GM20000 (cell line): ENCODE data around the gene CHST11.

Experiments
- DNase-seq: peaks from one replicate; pipeline ENCODE4 v3.0.0; 2012; ENCODE audit warnings: low spot score
- CTCF ChIP-seq: IDR thresholded peaks from 2 replicates; pipeline ENCODE4 v1.5.1; 2012; ENCODE audit warnings: mild to moderate bottlenecking, control low read depth; ENCODE audit errors: extremely low read depth, missing control alignments

The CHST11 gene

DNA sequence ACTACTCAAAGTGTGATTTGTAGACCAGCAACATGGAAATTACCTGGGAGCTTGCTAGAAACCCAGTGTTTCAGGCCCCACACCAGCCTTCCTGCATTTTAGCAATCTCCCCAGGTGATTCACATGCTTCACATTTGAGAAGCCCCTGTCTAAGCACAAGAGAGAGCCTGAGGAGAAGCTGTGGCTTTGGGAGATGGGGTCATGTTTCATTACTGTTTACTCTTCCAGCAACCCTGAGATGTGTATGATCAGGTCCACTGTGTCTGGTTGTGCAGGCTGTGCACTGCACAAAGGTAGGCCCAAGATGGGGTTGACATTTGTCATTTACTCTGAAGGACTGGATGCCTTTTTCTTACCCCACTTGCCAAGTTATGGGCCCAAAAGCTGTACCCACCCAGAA is 311.3 kb downstream of the CHST11 start:
- no peak for TF ChIP-seq CTCF
- no peak for DNase-seq

GRCh38 chr12:104769144-104769561 is 312.4 kb downstream of the CHST11 start:
- no peak for TF ChIP-seq CTCF
- DNase-seq, result no peak

- no peak for TF ChIP-seq CTCF
- DNase-seq, result no peak
These were observed 315.6 kb downstream of the CHST11 start for GRCh38 chr12:104772336-104772735.

DNA sequence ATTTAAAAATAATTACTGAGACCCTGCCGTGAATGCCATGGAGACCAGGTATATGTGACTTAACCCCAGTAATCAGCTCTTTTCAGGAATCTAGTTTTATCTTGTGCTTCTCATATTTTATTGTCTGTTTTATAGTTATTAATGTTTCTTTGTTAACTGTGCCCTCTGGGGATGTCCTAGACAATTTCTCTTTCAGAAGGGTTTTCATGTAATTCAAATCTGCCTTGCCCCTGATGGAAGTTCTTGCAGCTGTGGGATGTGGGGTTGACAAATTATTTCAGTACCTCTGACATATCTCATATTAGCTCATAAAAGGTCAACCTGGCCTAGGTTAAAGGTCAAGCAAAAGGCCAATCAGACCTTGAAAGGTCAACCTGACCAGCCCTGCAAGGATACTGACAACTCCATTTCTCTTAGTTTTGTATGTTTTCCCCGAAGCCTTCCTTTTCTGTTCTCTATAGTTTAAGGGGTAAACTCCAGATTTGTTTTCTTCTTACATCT is 319.0 kb downstream of the CHST11 start:
- no peak for DNase-seq
- no peak for TF ChIP-seq CTCF

- no peak for DNase-seq
- TF ChIP-seq CTCF, result no peak
These were observed 322.4 kb downstream of the CHST11 start for GRCh38 chr12:104779134-104779533.

GRCh38 chr12:104782296-104782695 is 325.5 kb downstream of the CHST11 start:
- no peak for TF ChIP-seq CTCF
- no peak for DNase-seq

DNA sequence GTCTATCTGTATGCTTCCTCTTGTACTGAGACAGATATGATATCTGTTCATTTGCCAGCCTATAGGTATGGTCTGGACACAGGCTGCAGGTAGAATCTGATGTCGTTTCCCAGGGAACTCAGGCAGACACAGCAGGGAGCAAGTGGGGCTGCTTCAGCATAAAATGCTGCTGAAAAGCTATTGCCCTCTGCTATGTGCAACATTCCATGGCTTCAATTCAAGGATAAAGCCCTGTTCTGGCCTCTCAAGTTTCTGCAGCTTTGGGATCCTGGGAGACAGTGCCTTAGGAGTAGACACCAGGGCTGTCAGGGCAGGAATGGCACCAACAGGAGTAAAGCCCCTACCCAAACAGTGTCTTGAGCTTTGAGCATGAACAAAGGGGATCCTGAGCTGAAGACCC is 327.8 kb downstream of the CHST11 start:
- no peak for DNase-seq
- TF ChIP-seq CTCF, result no peak

- DNase-seq, result no peak
- TF ChIP-seq CTCF, result no peak
These were observed 329.1 kb downstream of the CHST11 start for GRCh38 chr12:104785886-104786285.
